GM23248 (cell line): ENCODE results near the gene RANBP3L. TPM values are rescaled to one million over a fixed set of nuclear protein-coding genes. Genes with fewer than 3 reads are reported as not detected.

Experiments
- DNase-seq: peaks from one replicate; pipeline ENCODE4 v3.0.0-alpha.2; 2015
- H2AFZ ChIP-seq: fragments of 200-600 bp; sonication (generic); 2 replicates; pipeline ENCODE4 v1.6.1; 2016; ENCODE audit warnings: antibody characterized with exemption
- H3F3A ChIP-seq: fragments of 200-600 bp; sonication (generic); 2 replicates; pipeline ENCODE4 v1.6.1; 2016; ENCODE audit warnings: mild to moderate bottlenecking, antibody characterized with exemption, mixed run types; ENCODE audit not compliant: insufficient read depth
- H3K27ac ChIP-seq: fragments of 200-600 bp; sonication (generic); 2 replicates; pipeline ENCODE4 v1.5.1; 2016; ENCODE audit warnings: mild to moderate bottlenecking
- H3K27me3 ChIP-seq: fragments of 200-600 bp; sonication (generic); replicated peaks from 2 replicates; pipeline ENCODE4 v1.6.1; 2016; ENCODE audit warnings: mild to moderate bottlenecking; ENCODE audit not compliant: insufficient read depth
- H3K36me3 ChIP-seq: fragments of 200-600 bp; sonication (generic); 2 replicates; pipeline ENCODE4 v1.6.1; 2016; ENCODE audit warnings: low read depth, mild to moderate bottlenecking
- H3K4me1 ChIP-seq: fragments of 200-600 bp; sonication (generic); 2 replicates; pipeline ENCODE4 v1.6.1; 2016; ENCODE audit warnings: mild to moderate bottlenecking; ENCODE audit not compliant: insufficient read depth
- H3K4me2 ChIP-seq: fragments of 200-600 bp; sonication (generic); one replicate; pipeline ENCODE4 v1.6.1; 2016; ENCODE audit warnings: mild to moderate bottlenecking; ENCODE audit not compliant: unreplicated experiment
- H3K4me3 ChIP-seq: fragments of 200-600 bp; sonication (generic); 2 replicates; pipeline ENCODE4 v1.5.1; 2016; ENCODE audit warnings: mild to moderate bottlenecking
- H3K79me2 ChIP-seq: fragments of 200-600 bp; sonication (generic); 2 replicates; pipeline ENCODE4 v1.6.1; 2016; ENCODE audit warnings: mild to moderate bottlenecking; ENCODE audit not compliant: insufficient read depth
- H3K9ac ChIP-seq: fragments of 200-600 bp; sonication (generic); 2 replicates; pipeline ENCODE4 v1.6.1; 2016; ENCODE audit warnings: mild to moderate bottlenecking
- H3K9me2 ChIP-seq: fragments of 200-600 bp; sonication (generic); 2 replicates; pipeline ENCODE4 v1.6.1; 2016; ENCODE audit warnings: mixed run types, mild to moderate bottlenecking, moderate library complexity; ENCODE audit not compliant: insufficient read depth
- H3K9me3 ChIP-seq: fragments of 200-600 bp; sonication (generic); one replicate; pipeline ENCODE4 v1.6.1; 2017; ENCODE audit warnings: low read depth
- H4K20me1 ChIP-seq: fragments of 200-600 bp; sonication (generic); 2 replicates; pipeline ENCODE4 v1.6.0; 2016; ENCODE audit not compliant: insufficient read depth
- EZH2 ChIP-seq: fragments of 200-600 bp; sonication (generic); IDR thresholded peaks from 2 replicates; pipeline ENCODE4 v1.6.1; 2018; ENCODE audit warnings: antibody characterized with exemption, mild to moderate bottlenecking; ENCODE audit not compliant: insufficient read depth, poor library complexity, severe bottlenecking
- EZH2phosphoT487 ChIP-seq: fragments of 200-600 bp; sonication (generic); IDR thresholded peaks from 2 replicates; pipeline ENCODE4 v1.6.1; 2018; ENCODE audit warnings: antibody characterized with exemption, moderate library complexity, mild to moderate bottlenecking, low read depth; ENCODE audit not compliant: insufficient read depth
- WGBS, 2 experiments: methylation state at CpG; one replicate each; pipeline ENCODE4 v1.1.6; 2015 to 2017; ENCODE audit warnings: low lambda C conversion rate in 2 of 2, low coverage in 1 of 2; ENCODE audit errors: missing lambda C conversion rate in 2 of 2; 5-methylcytosine and 5-hydroxymethylcytosine counted together
- in situ Hi-C: fragments of 300-500 bp; cut with MboI; formaldehyde crosslinking; loops from 2 replicates; pipeline ENCODE4 v1.15.0; 2020
- polyA plus RNA-seq: library from polyadenylated mRNA; unstranded; fragments of >200 nt; fragmentation: Nextera tagmentation; extraction: Ambion mirVana; gene quantifications from 2 replicates; pipeline ENCODE4 v1.2.1, GENCODE V29; 2016
- total RNA-seq: library from RNA; depleted of rRNA; stranded (reverse); fragments of >200 nt; shearing (Covaris generic); gene quantifications from 2 replicates; pipeline ENCODE4 v1.2.3, GENCODE V29; 2014

RANBP3L gene
- total and polyA plus RNA-seq, 2 experiments from 2014 or later: not detected

- H4K20me1 ChIP-seq: no peaks in the 10 kb centered on the region
- peaks cover 33% of the 10 kb centered on the region for H3K36me3 ChIP-seq
- H3K9ac ChIP-seq: no peak overlapping the region
- no peaks in the 10 kb centered on the region for H3K79me2 ChIP-seq
- no peak overlapping the region for H3K4me2 ChIP-seq
- H2AFZ ChIP-seq: no peak overlapping the region
- H3K4me3 ChIP-seq: no peak overlapping the region
- no peak for TF ChIP-seq EZH2phosphoT487
- TF ChIP-seq EZH2: no peak
- H3K9me3 ChIP-seq: no peaks in the 10 kb centered on the region
- no peak overlapping the region for H3K27ac ChIP-seq
- no peaks in the 10 kb centered on the region for H3K9me2 ChIP-seq
- H3K4me1 ChIP-seq: no peaks in the 10 kb centered on the region
- in situ Hi-C loops: no loop called here
- 91 to 92% methylated on average over 3 of the region's 3 CpGs for WGBS, 2 experiments
- no peak for DNase-seq
- no peaks in the 10 kb centered on the region for H3K27me3 ChIP-seq
- H3F3A ChIP-seq: no peaks in the 10 kb centered on the region
Measured at GRCh38 chr5:36214436-36214835, 87.3 kb downstream of the RANBP3L start.

- Histone ChIP-seq H3K36me3 (peaks cover 14% of the 10 kb centered on the region; the same call in 1 of the 2 replicates), H3K79me2 (no peaks in the 10 kb centered on the region), H3K4me2 (no peak overlapping the region), H3K9me2 (no peaks in the 10 kb centered on the region), H3K9me3 (no peaks in the 10 kb centered on the region), H3K9ac (no peak overlapping the region), H3K27me3 (no peaks in the 10 kb centered on the region), H3K27ac (no peak overlapping the region), H3K4me3 (no peak overlapping the region), H3K4me1 (no peaks in the 10 kb centered on the region), H2AFZ (no peak overlapping the region), H3F3A (no peaks in the 10 kb centered on the region), H4K20me1 (no peaks in the 10 kb centered on the region)
- WGBS, 2 experiments: 86 to 90% methylated on average over 3 of the region's 3 CpGs
- TF ChIP-seq EZH2phosphoT487 (no peak), EZH2 (no peak)
- in situ Hi-C loops: no loop called here
- peak; percentile 11 for DNase-seq
Measured at GRCh38 chr5:36209664-36210063, 92.0 kb downstream of the RANBP3L start.

- in situ Hi-C loops: no loop called here
- no peak overlapping the region for H2AFZ ChIP-seq
- no peak for DNase-seq
- TF ChIP-seq EZH2phosphoT487: no peak
- no peak for TF ChIP-seq EZH2
- H3F3A ChIP-seq: no peaks in the 10 kb centered on the region
- no peak overlapping the region for H3K9ac ChIP-seq
- H3K9me3 ChIP-seq: no peaks in the 10 kb centered on the region
- no peaks in the 10 kb centered on the region for H4K20me1 ChIP-seq
- H3K4me3 ChIP-seq: no peak overlapping the region
- H3K4me1 ChIP-seq: no peaks in the 10 kb centered on the region
- no peaks in the 10 kb centered on the region for H3K79me2 ChIP-seq
- no peaks in the 10 kb centered on the region for H3K9me2 ChIP-seq
- H3K36me3 ChIP-seq: peaks cover 23% of the 10 kb centered on the region; the same call in 1 of the 2 replicates
- H3K4me2 ChIP-seq: no peak overlapping the region
- H3K27me3 ChIP-seq: no peaks in the 10 kb centered on the region
- 94 to 100% methylated on average over 2 of the region's 2 CpGs for WGBS, 2 experiments
- H3K27ac ChIP-seq: no peak overlapping the region
Measured at GRCh38 chr5:36208786-36209185, 92.9 kb downstream of the RANBP3L start.

GRCh38 chr5:36206913-36207312 is 94.8 kb downstream of the RANBP3L start:
- Histone ChIP-seq H3K4me1 (no peaks in the 10 kb centered on the region), H3K4me3 (no peak overlapping the region), H3K36me3 (peaks cover 23% of the 10 kb centered on the region; the same call in 1 of the 2 replicates), H3K27ac (no peak overlapping the region), H2AFZ (no peak overlapping the region), H3K9ac (no peak overlapping the region), H4K20me1 (no peaks in the 10 kb centered on the region), H3F3A (no peaks in the 10 kb centered on the region), H3K9me3 (no peaks in the 10 kb centered on the region), H3K4me2 (no peak overlapping the region), H3K79me2 (no peaks in the 10 kb centered on the region), H3K9me2 (no peaks in the 10 kb centered on the region), H3K27me3 (no peaks in the 10 kb centered on the region)
- TF ChIP-seq EZH2 (no peak), EZH2phosphoT487 (no peak)
- in situ Hi-C loops: no loop called here
- no peak for DNase-seq

GRCh38 chr5:36205329-36205728 is 96.4 kb downstream of the RANBP3L start:
- in situ Hi-C loops: no loop called here
- Histone ChIP-seq H3K36me3 (peaks cover 22% of the 10 kb centered on the region; the same call in 1 of the 2 replicates), H3K9me2 (no peaks in the 10 kb centered on the region), H2AFZ (no peak overlapping the region), H3K27me3 (no peaks in the 10 kb centered on the region), H3K4me2 (no peak overlapping the region), H3K4me3 (no peak overlapping the region), H3K9ac (no peak overlapping the region), H3F3A (no peaks in the 10 kb centered on the region), H3K4me1 (no peaks in the 10 kb centered on the region), H3K79me2 (no peaks in the 10 kb centered on the region), H4K20me1 (no peaks in the 10 kb centered on the region), H3K27ac (no peak overlapping the region), H3K9me3 (no peaks in the 10 kb centered on the region)
- WGBS, 2 experiments: 98 to 100% methylated on average over 2 of the region's 2 CpGs
- DNase-seq: no peak
- TF ChIP-seq EZH2: no peak
- no peak for TF ChIP-seq EZH2phosphoT487
